Natural killer cell (primary cell): ENCODE data around the gene ANKRD50. TPM values are rescaled to one million over a fixed set of nuclear protein-coding genes. Genes with fewer than 3 reads are reported as not detected.

Experiments used
- ATAC-seq, 3 donors: fragments of 150-1000 bp in 2 of 3; fragments of 200-7000 bp in 1 of 3; cut with Tn5 transposase; 1 replicate in 1 of 3; 2 replicates in 2 of 3; pipeline ENCODE4 v1.10.0; 2021; ENCODE audit warnings: mild to moderate bottlenecking in 2 of 3, moderate library complexity in 2 of 3
- DNase-seq, 2 donors: peaks; one replicate each; pipeline versions ENCODE4 v3.0.0 to v3.0.0-alpha.2; 2013 to 2021; ENCODE audit warnings: mixed read lengths in 1 of 2
- H3K27ac ChIP-seq: one replicate; pipeline ENCODE4 v1.5.1; 2013; ENCODE audit warnings: mild to moderate bottlenecking, low read length
- H3K27me3 ChIP-seq: one replicate; pipeline ENCODE4 v1.6.1; 2013; ENCODE audit warnings: low read length; ENCODE audit not compliant: control insufficient read depth, insufficient read depth
- H3K36me3 ChIP-seq: one replicate; pipeline ENCODE4 v1.6.1; 2013; ENCODE audit warnings: low read length; ENCODE audit not compliant: control insufficient read depth, insufficient read depth
- H3K4me1 ChIP-seq: one replicate; pipeline ENCODE4 v1.6.1; 2013; ENCODE audit warnings: low read length; ENCODE audit not compliant: control insufficient read depth, insufficient read depth
- H3K4me3 ChIP-seq: one replicate; pipeline ENCODE4 v1.5.1; 2013; ENCODE audit warnings: low read length
- H3K9me3 ChIP-seq: one replicate; pipeline ENCODE4 v1.6.1; 2013; ENCODE audit warnings: low read length; ENCODE audit not compliant: control insufficient read depth, insufficient read depth
- H3K27ac Mint-ChIP-seq, 2 donors: one replicate each; pipeline ENCODE4 v1.8.0; 2022; ENCODE audit warnings: mild to moderate bottlenecking in 2 of 2, mixed read lengths in 2 of 2, moderate library complexity in 1 of 2
- H3K27me3 Mint-ChIP-seq, 2 donors: one replicate each; pipeline ENCODE4 v1.8.0; 2022; ENCODE audit warnings: low read depth in 2 of 2, mixed read lengths in 2 of 2
- H3K36me3 Mint-ChIP-seq: one replicate; pipeline ENCODE4 v1.8.0; 2022; ENCODE audit warnings: mixed read lengths
- H3K4me1 Mint-ChIP-seq, 2 donors: one replicate each; pipeline ENCODE4 v1.8.0; 2022; ENCODE audit warnings: mixed read lengths in 2 of 2
- H3K4me3 Mint-ChIP-seq: one replicate; pipeline ENCODE4 v1.8.0; 2022; ENCODE audit warnings: mild to moderate bottlenecking, moderate library complexity, mixed read lengths
- H3K9me3 Mint-ChIP-seq, 2 donors: one replicate each; pipeline ENCODE4 v1.8.0; 2022; ENCODE audit warnings: mixed read lengths in 2 of 2
- CTCF ChIP-seq: fragments of 200-600 bp; IDR thresholded peaks from one replicate; pipeline ENCODE4 v1.8.0; 2022; ENCODE audit warnings: antibody characterized with exemption
- WGBS: methylation state at CpG from one replicate; pipeline ENCODE4 v1.1.7; 2013; ENCODE audit warnings: missing lambda C conversion rate; ENCODE audit not compliant: insufficient coverage; 5-methylcytosine and 5-hydroxymethylcytosine counted together
- intact Hi-C: fragments of 100-400 bp; cut with micrococcal nuclease; formaldehyde crosslinking; loops from one replicate; pipeline ENCODE4 v1.14.2; 2022
- total RNA-seq, 4 donors: library from RNA; stranded (reverse); fragments of 120-200 nt in 1 of 4; gene quantifications; one replicate each; pipeline versions ENCODE4 v1.2.3 to v1.2.4, GENCODE V29; 2013 to 2022

Gene ANKRD50
- total RNA-seq, 3 donors from 2014 or later (not counting 1 experiment from before 2014, with no cell fraction given), result 0.82 to 1.3 (median 0.90) TPM

- Mint-ChIP-seq H3K4me3 (no peak overlapping the region), H3K27me3 (no peaks in the 10 kb centered on the region), H3K27ac (no peak overlapping the region), H3K9me3 (peaks cover 2 to 3% of the 10 kb centered on the region in 2 donors), H3K4me1 (no peaks in the 10 kb centered on the region), H3K36me3 (no peaks in the 10 kb centered on the region)
- ATAC-seq (no peak), DNase-seq (no peak)
- Histone ChIP-seq H3K27me3 (no peaks in the 10 kb centered on the region), H3K4me1 (no peaks in the 10 kb centered on the region), H3K27ac (no peak overlapping the region), H3K4me3 (no peak overlapping the region), H3K36me3 (no peaks in the 10 kb centered on the region), H3K9me3 (no peaks in the 10 kb centered on the region)
- 94% methylated on average over 2 of the region's 5 CpGs for WGBS
- intact Hi-C loops, result no loop called here
- TF ChIP-seq CTCF, result no peak
Measured at GRCh38 chr4:124745985-124746801, 33.7 kb upstream of the ANKRD50 start.

- H3K4me3 Mint-ChIP-seq, result no peak overlapping the region
- no peak for TF ChIP-seq CTCF
- Histone ChIP-seq H3K27me3 (no peaks in the 10 kb centered on the region), H3K4me3 (no peak overlapping the region), H3K27ac (no peak overlapping the region), H3K9me3 (no peaks in the 10 kb centered on the region), H3K4me1 (no peaks in the 10 kb centered on the region), H3K36me3 (no peaks in the 10 kb centered on the region)
- H3K4me1 Mint-ChIP-seq, result no peaks in the 10 kb centered on the region
- no peak overlapping the region for H3K27ac Mint-ChIP-seq
- no peak for DNase-seq
- H3K27me3 Mint-ChIP-seq, result no peaks in the 10 kb centered on the region
- ATAC-seq, result no peak
- intact Hi-C loops, result no loop called here
- H3K9me3 Mint-ChIP-seq, result peaks cover 0 to 3% of the 10 kb centered on the region in 2 donors
- H3K36me3 Mint-ChIP-seq, result no peaks in the 10 kb centered on the region
- WGBS, result 84% methylated on average over 5 of the region's 5 CpGs
Measured at GRCh38 chr4:124743711-124744110, 31.2 kb upstream of the ANKRD50 start.

GRCh38 chr4:124740501-124740900 lies 28.0 kb upstream of the ANKRD50 start:
- Mint-ChIP-seq H3K36me3 (no peaks in the 10 kb centered on the region), H3K4me1 (no peaks in the 10 kb centered on the region), H3K27ac (no peak overlapping the region), H3K27me3 (no peaks in the 10 kb centered on the region), H3K9me3 (no peaks in the 10 kb centered on the region), H3K4me3 (no peak overlapping the region)
- no peaks in the 10 kb centered on the region for H3K9me3 ChIP-seq
- ATAC-seq (no peak), DNase-seq (no peak)
- H3K27me3 ChIP-seq, result no peaks in the 10 kb centered on the region
- intact Hi-C loops, result no loop called here
- H3K4me1 ChIP-seq, result no peaks in the 10 kb centered on the region
- 100% methylated on average over 1 of the region's 1 CpG for WGBS
- no peak overlapping the region for H3K4me3 ChIP-seq
- H3K27ac ChIP-seq, result no peak overlapping the region
- H3K36me3 ChIP-seq, result no peaks in the 10 kb centered on the region
- no peak for TF ChIP-seq CTCF

GRCh38 chr4:124738994-124739393 lies 26.5 kb upstream of the ANKRD50 start:
- H3K4me1 Mint-ChIP-seq, result no peaks in the 10 kb centered on the region
- no peak overlapping the region for H3K4me3 ChIP-seq
- H3K4me3 Mint-ChIP-seq, result no peak overlapping the region
- no peak for TF ChIP-seq CTCF
- no peak overlapping the region for H3K27ac Mint-ChIP-seq
- ATAC-seq, result no peak
- no peak overlapping the region for H3K27ac ChIP-seq
- H3K9me3 Mint-ChIP-seq, result no peaks in the 10 kb centered on the region
- H3K4me1 ChIP-seq, result no peaks in the 10 kb centered on the region
- no peaks in the 10 kb centered on the region for H3K36me3 Mint-ChIP-seq
- DNase-seq, result no peak
- H3K27me3 Mint-ChIP-seq, result no peaks in the 10 kb centered on the region
- H3K27me3 ChIP-seq, result no peaks in the 10 kb centered on the region
- intact Hi-C loops, result no loop called here
- no peaks in the 10 kb centered on the region for H3K9me3 ChIP-seq
- no peaks in the 10 kb centered on the region for H3K36me3 ChIP-seq
